Measurements from ENCODE around the gene TUBGCP3. TPM values are rescaled to one million over a fixed set of nuclear protein-coding genes. Genes with fewer than 3 reads are reported as not detected.

TUBGCP3 gene
- total and polyA plus RNA-seq, 9 of the 15 experiments (the other 6 are each of a cell fraction or from before 2014, with no cell fraction given) = 3.0 to 24.8 (median 15.2) TPM

GRCh38 chr13:112629161-112629560, 41.2 kb upstream of the TUBGCP3 start (continued):
- TF ChIP-seq ZNF586 (CRISPR knock-in tag; conservative IDR thresholded peaks at IDR 0.05) = no peak
- TF ChIP-seq ZBTB40 (IDR thresholded peaks at IDR 0.05) = peak; percentile 75
- TF ChIP-seq ZBTB40 (CRISPR knock-in tag; IDR thresholded peaks at IDR 0.05) = no peak
- TF ChIP-seq BMI1 (IDR thresholded peaks at IDR 0.05; ENCODE audit: low read length) = no peak
- TF ChIP-seq NR2C2 (CRISPR knock-in tag; IDR thresholded peaks at IDR 0.05) = no peak
- TF ChIP-seq NR2C2 (tag; IDR thresholded peaks at IDR 0.05) = peak; percentile 46
- no peak for TF ChIP-seq CBFB (CRISPR knock-in tag; IDR thresholded peaks at IDR 0.05)
- TF ChIP-seq MCM5 (IDR thresholded peaks at IDR 0.05; ENCODE audit: low read depth) = no peak
- no peak for TF ChIP-seq SRSF1 (IDR thresholded peaks at IDR 0.05; ENCODE audit: low read depth, low read length)
- no peak for TF ChIP-seq PBX2 (CRISPR knock-in tag; IDR thresholded peaks at IDR 0.05; ENCODE audit: low read depth)
- TF ChIP-seq PBX2 (tag; conservative IDR thresholded peaks at IDR 0.05; ENCODE audit: low read depth) = no peak
- no peak for TF ChIP-seq ELF4 (CRISPR knock-in tag; IDR thresholded peaks at IDR 0.05)
- peak; percentile 31; the same call in 1 of the 2 replicates for TF ChIP-seq NR2C1 (IDR thresholded peaks at IDR 0.05)
- peak; percentile 71 for TF ChIP-seq NR2C1 (tag; IDR thresholded peaks at IDR 0.05)
- TF ChIP-seq HDAC3 (IDR thresholded peaks at IDR 0.05; ENCODE audit: borderline replicate concordance, partially characterized antibody) = no peak
- TF ChIP-seq TSC22D4 (tag; IDR thresholded peaks at IDR 0.05) = no peak
